Stimulated activated memory B cell treated with anti-CD40 and anti-IgM and Interleukin-4, amounts not matched to agents 10 μg/mL and 1 μg/mL and 100 μg/mL, for 72 hours (primary cell): ENCODE data around the gene AP2B1.
"Not testable (repeated sequence)": the region's sequence is repeated elsewhere in the genome, so short reads cannot be mapped to it uniquely, and the experiment has no call there.

Experiments
- ATAC-seq: fragments of 150-1000 bp; cut with Tn5 transposase; 2 replicates; pipeline ENCODE4 v1.10.0; 2021
- H3K27ac Mint-ChIP-seq: one replicate; pipeline ENCODE4 v1.8.0; 2022; ENCODE audit warnings: mild to moderate bottlenecking, mixed read lengths
- H3K27me3 Mint-ChIP-seq: one replicate; pipeline ENCODE4 v1.8.0; 2022; ENCODE audit warnings: mixed read lengths
- H3K36me3 Mint-ChIP-seq: one replicate; pipeline ENCODE4 v1.8.0; 2022; ENCODE audit warnings: mixed read lengths
- H3K4me1 Mint-ChIP-seq: one replicate; pipeline ENCODE4 v1.8.0; 2022; ENCODE audit warnings: mixed read lengths
- H3K4me3 Mint-ChIP-seq: one replicate; pipeline ENCODE4 v1.8.0; 2022; ENCODE audit warnings: mild to moderate bottlenecking, moderate library complexity, mixed read lengths
- H3K9me3 Mint-ChIP-seq: one replicate; pipeline ENCODE4 v1.8.0; 2022; ENCODE audit warnings: mixed read lengths

Gene AP2B1

GRCh38 chr17:35692512-35693210 lies 105.5 kb downstream of the AP2B1 start:
- Mint-ChIP-seq H3K4me1 (no peaks in the 10 kb centered on the region), H3K9me3 (peaks cover 4% of the 10 kb centered on the region), H3K27ac (no peak overlapping the region), H3K4me3 (no peak overlapping the region), H3K36me3 (peaks cover 50% of the 10 kb centered on the region), H3K27me3 (no peaks in the 10 kb centered on the region)
- no peak for ATAC-seq

GRCh38 chr17:35693662-35694061 lies 106.5 kb downstream of the AP2B1 start:
- no peak for ATAC-seq
- Mint-ChIP-seq H3K36me3 (peaks cover 40% of the 10 kb centered on the region), H3K4me1 (no peaks in the 10 kb centered on the region), H3K4me3 (no peak overlapping the region), H3K9me3 (peaks cover 4% of the 10 kb centered on the region), H3K27me3 (no peaks in the 10 kb centered on the region), H3K27ac (no peak overlapping the region)

- no peaks in the 10 kb centered on the region for H3K4me1 Mint-ChIP-seq
- ATAC-seq, result no peak
Observed at GRCh38 chr17:35694906-35695305, 107.8 kb downstream of the AP2B1 start.

GRCh38 chr17:35695613-35696012 lies 108.5 kb downstream of the AP2B1 start:
- H3K4me1 Mint-ChIP-seq, result no peaks in the 10 kb centered on the region
- H3K27me3 Mint-ChIP-seq, result no peaks in the 10 kb centered on the region
- H3K36me3 Mint-ChIP-seq, result peaks cover 29% of the 10 kb centered on the region
- H3K4me3 Mint-ChIP-seq, result no peak overlapping the region
- H3K27ac Mint-ChIP-seq, result no peak overlapping the region
- no peaks in the 10 kb centered on the region for H3K9me3 Mint-ChIP-seq
- ATAC-seq, result no peak

More at GRCh38 chr17:35694906-35695305, 107.8 kb downstream of the AP2B1 start:
- H3K27ac Mint-ChIP-seq, result no peak overlapping the region
- no peak overlapping the region for H3K4me3 Mint-ChIP-seq
- H3K9me3 Mint-ChIP-seq, result peaks cover 1% of the 10 kb centered on the region
- no peaks in the 10 kb centered on the region for H3K27me3 Mint-ChIP-seq
- peaks cover 31% of the 10 kb centered on the region for H3K36me3 Mint-ChIP-seq

GRCh38 chr17:35698800-35699199 lies 111.7 kb downstream of the AP2B1 start:
- Mint-ChIP-seq H3K4me3 (no peak overlapping the region), H3K36me3 (peaks cover 48% of the 10 kb centered on the region), H3K27me3 (no peaks in the 10 kb centered on the region), H3K27ac (no peak overlapping the region), H3K9me3 (peaks cover 7% of the 10 kb centered on the region), H3K4me1 (no peaks in the 10 kb centered on the region)
- no peak for ATAC-seq

- peaks cover 6% of the 10 kb centered on the region for H3K4me1 Mint-ChIP-seq
- no peak for ATAC-seq
- peaks cover 7% of the 10 kb centered on the region for H3K9me3 Mint-ChIP-seq
- H3K4me3 Mint-ChIP-seq, result no peak overlapping the region
- no peaks in the 10 kb centered on the region for H3K27me3 Mint-ChIP-seq
- H3K36me3 Mint-ChIP-seq, result peaks cover 54% of the 10 kb centered on the region
- H3K27ac Mint-ChIP-seq, result no peak overlapping the region
Observed at GRCh38 chr17:35700150-35700549, 113.0 kb downstream of the AP2B1 start.

- peaks cover 12% of the 10 kb centered on the region for H3K4me1 Mint-ChIP-seq
- no peaks in the 10 kb centered on the region for H3K27me3 Mint-ChIP-seq
- H3K27ac Mint-ChIP-seq, result peak overlapping the region; percentile 18
- peaks cover 7% of the 10 kb centered on the region for H3K9me3 Mint-ChIP-seq
- H3K36me3 Mint-ChIP-seq, result peaks cover 52% of the 10 kb centered on the region
- H3K4me3 Mint-ChIP-seq, result no peak overlapping the region
- no peak for ATAC-seq
Observed at GRCh38 chr17:35701491-35701890, 114.4 kb downstream of the AP2B1 start.

DNA sequence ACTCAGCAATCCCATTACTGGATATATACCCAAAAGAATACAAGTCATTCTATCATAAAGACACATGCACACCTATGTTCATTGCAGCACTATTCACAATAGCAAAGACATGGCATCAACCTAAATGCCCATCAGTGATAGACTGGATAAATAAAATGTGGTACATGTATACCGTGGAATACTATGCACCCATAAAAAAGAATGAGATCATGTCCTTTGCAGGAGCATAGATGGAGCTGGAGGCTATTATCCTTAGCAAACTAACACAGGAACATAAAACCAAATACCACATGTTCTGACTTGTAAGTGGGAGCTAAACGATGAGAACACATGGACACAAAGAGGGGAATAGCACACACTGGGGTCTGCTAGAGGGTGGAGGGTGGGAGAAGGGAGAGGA lies 116.2 kb downstream of the AP2B1 start:
- H3K36me3 Mint-ChIP-seq, result peaks cover 58% of the 10 kb centered on the region
- H3K4me1 Mint-ChIP-seq, result peaks cover 29% of the 10 kb centered on the region
- H3K4me3 Mint-ChIP-seq, H3K27me3 Mint-ChIP-seq, H3K9me3 Mint-ChIP-seq, H3K27ac Mint-ChIP-seq, ATAC-seq: not testable (repeated sequence)

GRCh38 chr17:35705230-35705629 lies 118.1 kb downstream of the AP2B1 start:
- Mint-ChIP-seq H3K9me3 (peaks cover 7% of the 10 kb centered on the region), H3K4me3 (no peak overlapping the region), H3K27me3 (no peaks in the 10 kb centered on the region), H3K36me3 (peaks cover 53% of the 10 kb centered on the region), H3K4me1 (peaks cover 39% of the 10 kb centered on the region), H3K27ac (no peak overlapping the region)
- no peak for ATAC-seq

- peaks cover 39% of the 10 kb centered on the region for H3K4me1 Mint-ChIP-seq
- no peak overlapping the region for H3K4me3 Mint-ChIP-seq
- H3K9me3 Mint-ChIP-seq, result peaks cover 7% of the 10 kb centered on the region
- ATAC-seq, result no peak
- H3K27me3 Mint-ChIP-seq, result no peaks in the 10 kb centered on the region
- no peak overlapping the region for H3K27ac Mint-ChIP-seq
- H3K36me3 Mint-ChIP-seq, result peaks cover 56% of the 10 kb centered on the region
Observed at GRCh38 chr17:35705705-35706104, 118.6 kb downstream of the AP2B1 start.

DNA sequence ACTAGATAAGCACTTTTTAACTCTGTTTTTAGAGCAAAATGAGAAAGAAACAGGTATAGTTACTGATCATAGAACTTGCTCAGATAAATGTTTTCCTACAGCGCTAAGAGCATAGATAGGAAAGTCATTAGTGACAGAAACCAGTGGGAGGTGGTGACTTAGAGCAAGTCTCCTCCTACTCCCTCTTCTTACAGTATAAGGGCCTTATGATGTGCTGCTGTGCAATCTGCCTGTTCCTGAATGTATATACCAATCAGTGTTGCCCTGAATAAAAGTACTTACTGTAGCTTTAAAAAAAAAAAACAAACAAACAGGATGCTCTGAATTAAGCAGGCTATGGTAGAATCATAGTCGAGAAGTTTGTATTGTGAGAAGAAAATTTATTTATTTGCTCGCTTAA lies 121.0 kb downstream of the AP2B1 start:
- peaks cover 39% of the 10 kb centered on the region for H3K4me1 Mint-ChIP-seq
- peak overlapping the region; percentile 13 for H3K27ac Mint-ChIP-seq
- no peaks in the 10 kb centered on the region for H3K9me3 Mint-ChIP-seq
- H3K36me3 Mint-ChIP-seq, result peaks cover 45% of the 10 kb centered on the region
- H3K4me3 Mint-ChIP-seq, result no peak overlapping the region
- ATAC-seq, result no peak
- no peaks in the 10 kb centered on the region for H3K27me3 Mint-ChIP-seq

- no peak overlapping the region for H3K4me3 Mint-ChIP-seq
Observed at GRCh38 chr17:35708951-35709350, 121.8 kb downstream of the AP2B1 start.

GRCh38 chr17:35709874-35710273 lies 122.8 kb downstream of the AP2B1 start:
- Mint-ChIP-seq H3K27ac (no peak overlapping the region), H3K4me1 (peaks cover 36% of the 10 kb centered on the region), H3K27me3 (no peaks in the 10 kb centered on the region), H3K36me3 (peaks cover 42% of the 10 kb centered on the region), H3K9me3 (no peaks in the 10 kb centered on the region), H3K4me3 (no peak overlapping the region)
- no peak for ATAC-seq

More at GRCh38 chr17:35708951-35709350, 121.8 kb downstream of the AP2B1 start:
- Mint-ChIP-seq H3K4me1 (peaks cover 39% of the 10 kb centered on the region), H3K27me3 (no peaks in the 10 kb centered on the region), H3K27ac (no peak overlapping the region), H3K36me3 (peaks cover 45% of the 10 kb centered on the region), H3K9me3 (no peaks in the 10 kb centered on the region)
- peak; percentile 51 for ATAC-seq

DNA sequence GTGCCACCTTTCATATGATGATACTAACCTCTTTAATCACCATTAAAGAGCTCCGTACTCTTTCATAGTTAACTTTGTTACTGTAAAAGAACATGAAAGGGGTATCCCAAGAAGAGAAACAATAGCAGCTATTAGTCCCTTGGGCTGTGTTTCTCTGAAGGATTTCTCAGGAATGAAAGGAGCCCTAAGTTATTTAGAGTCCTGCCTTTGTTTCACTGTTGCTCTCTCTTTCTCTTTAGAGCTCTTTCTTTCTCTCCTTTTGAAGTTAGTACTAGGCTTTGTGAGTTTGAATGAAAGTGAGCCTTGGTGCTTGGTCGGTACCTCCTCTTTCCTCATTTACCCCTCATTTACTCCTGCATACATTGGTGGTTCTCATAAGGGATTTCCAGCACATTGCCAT lies 123.8 kb downstream of the AP2B1 start:
- peaks cover 28% of the 10 kb centered on the region for H3K4me1 Mint-ChIP-seq
- no peaks in the 10 kb centered on the region for H3K27me3 Mint-ChIP-seq
- ATAC-seq, result no peak
- no peak overlapping the region for H3K27ac Mint-ChIP-seq
- no peak overlapping the region for H3K4me3 Mint-ChIP-seq
- no peaks in the 10 kb centered on the region for H3K9me3 Mint-ChIP-seq
- H3K36me3 Mint-ChIP-seq, result peaks cover 33% of the 10 kb centered on the region

- H3K36me3 Mint-ChIP-seq, result peaks cover 33% of the 10 kb centered on the region
- H3K9me3 Mint-ChIP-seq, result no peaks in the 10 kb centered on the region
- peaks cover 12% of the 10 kb centered on the region for H3K4me1 Mint-ChIP-seq
- H3K27me3 Mint-ChIP-seq, result no peaks in the 10 kb centered on the region
- H3K4me3 Mint-ChIP-seq, result no peak overlapping the region
- ATAC-seq, result no peak
- H3K27ac Mint-ChIP-seq, result no peak overlapping the region
Observed at GRCh38 chr17:35713069-35713728, 126.1 kb downstream of the AP2B1 start.

DNA sequence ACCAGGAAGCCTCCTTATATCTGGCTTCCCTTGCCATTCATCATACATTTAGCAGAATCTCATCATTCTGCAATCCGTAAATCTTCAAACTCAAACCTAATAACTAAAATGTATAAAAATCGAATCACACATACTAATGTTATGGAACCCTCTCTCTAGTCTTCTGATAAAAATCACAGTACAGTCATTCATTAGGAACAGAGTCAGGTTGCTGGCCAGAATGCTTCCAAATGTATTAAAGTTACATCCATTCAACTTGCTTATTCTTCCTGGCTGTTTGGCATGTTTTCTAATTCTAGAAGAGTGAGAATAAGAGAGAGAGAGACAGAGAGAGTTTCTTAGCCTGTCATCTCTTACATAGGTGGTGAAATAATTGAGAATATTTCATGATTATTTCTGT lies 127.9 kb downstream of the AP2B1 start:
- Mint-ChIP-seq H3K27ac (no peak overlapping the region), H3K27me3 (no peaks in the 10 kb centered on the region), H3K4me3 (no peak overlapping the region), H3K4me1 (no peaks in the 10 kb centered on the region), H3K9me3 (no peaks in the 10 kb centered on the region), H3K36me3 (peaks cover 47% of the 10 kb centered on the region)
- no peak for ATAC-seq
